HG03196 (cell line): Measurements from ENCODE around the gene TOLLIP.

ENCODE experiments used
- ATAC-seq: cut with Tn5 transposase; IDR thresholded peaks from one replicate; pipeline ENCODE4 v1.9.1; 2021; ENCODE audit not compliant: unreplicated experiment

Gene TOLLIP

DNA sequence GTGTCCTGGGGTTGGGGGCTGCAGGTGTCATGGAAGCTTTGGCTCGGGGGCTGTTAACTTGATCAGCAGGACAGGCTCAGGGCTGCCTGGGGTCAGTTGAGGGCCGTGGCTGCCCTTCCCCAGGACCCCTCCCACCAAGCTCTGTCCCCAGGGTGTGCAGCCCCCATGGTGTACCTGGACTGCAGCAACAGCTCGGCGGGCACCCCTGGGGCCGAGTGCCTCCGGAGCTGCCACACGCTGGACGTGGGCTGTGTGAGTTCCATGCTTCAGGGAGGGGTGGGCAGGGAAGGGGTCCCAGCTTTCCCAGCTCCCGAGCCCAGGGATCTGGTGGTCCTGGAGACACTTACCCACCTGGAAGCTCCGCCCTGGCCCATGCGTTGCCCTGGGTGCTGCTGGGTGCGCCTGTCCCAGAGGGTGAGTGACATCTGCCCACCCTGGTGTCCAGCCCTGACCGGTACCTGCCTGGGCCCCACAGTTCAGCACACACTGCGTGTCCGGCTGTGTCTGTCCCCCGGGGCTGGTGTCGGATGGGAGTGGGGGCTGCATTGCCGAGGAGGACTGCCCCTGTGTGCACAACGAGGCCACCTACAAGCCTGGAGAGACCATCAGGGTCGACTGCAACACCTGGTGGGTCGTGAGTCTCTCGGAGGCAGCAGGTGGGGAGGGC, 75.2 kb downstream of the TOLLIP start:
- no peak for ATAC-seq

DNA sequence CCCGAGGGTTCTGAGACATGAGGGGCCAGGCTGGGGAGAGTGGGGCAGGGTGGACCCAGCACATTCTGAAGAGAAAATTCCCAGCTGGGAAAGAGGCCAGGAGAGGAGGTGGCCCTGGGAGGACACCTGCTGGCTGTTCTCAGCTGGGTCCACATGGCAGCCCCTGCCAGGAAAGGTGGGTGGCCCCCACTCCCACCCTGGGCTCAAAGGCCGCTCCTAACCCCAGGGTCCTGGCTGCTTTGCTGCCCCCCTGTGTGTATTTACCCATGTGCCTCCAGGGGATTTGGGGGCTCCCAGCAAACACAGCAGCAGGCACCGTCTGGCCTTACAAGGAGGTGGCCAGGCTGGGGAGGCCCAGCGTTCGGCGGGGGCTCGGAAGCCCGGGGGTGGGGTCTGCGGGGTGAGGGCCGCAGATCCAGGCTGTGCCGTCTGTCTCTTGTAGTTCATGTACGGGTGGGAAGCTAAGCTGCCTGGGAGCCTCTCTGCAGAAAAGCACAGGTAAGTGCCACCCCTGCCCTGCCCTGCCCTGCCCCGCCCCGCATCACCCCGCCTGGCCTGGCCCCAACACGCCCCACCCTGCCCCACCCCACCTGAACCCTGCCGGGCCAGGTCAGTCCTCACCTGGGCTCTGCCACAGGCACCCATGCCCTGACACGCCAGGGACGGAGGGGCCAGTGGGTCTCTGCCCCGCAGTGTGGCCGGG, 75.9 kb downstream of the TOLLIP start:
- ATAC-seq = no peak

DNA sequence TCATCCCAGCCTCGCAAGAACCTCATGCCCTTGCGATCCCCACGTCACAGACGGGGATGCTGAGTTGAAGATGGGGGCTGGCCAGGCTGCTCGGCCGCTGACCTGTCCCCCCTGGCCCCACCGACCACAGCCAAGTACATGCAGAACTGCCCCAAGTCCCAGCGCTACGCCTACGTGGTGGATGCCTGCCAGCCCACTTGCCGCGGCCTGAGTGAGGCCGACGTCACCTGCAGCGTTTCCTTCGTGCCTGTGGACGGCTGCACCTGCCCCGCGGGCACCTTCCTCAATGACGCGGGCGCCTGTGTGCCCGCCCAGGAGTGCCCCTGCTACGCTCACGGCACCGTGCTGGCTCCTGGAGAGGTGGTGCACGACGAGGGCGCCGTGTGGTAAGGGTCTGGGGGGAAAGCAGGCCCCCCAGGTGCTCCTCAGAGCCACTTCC, 76.5 kb downstream of the TOLLIP start:
- no peak for ATAC-seq

DNA sequence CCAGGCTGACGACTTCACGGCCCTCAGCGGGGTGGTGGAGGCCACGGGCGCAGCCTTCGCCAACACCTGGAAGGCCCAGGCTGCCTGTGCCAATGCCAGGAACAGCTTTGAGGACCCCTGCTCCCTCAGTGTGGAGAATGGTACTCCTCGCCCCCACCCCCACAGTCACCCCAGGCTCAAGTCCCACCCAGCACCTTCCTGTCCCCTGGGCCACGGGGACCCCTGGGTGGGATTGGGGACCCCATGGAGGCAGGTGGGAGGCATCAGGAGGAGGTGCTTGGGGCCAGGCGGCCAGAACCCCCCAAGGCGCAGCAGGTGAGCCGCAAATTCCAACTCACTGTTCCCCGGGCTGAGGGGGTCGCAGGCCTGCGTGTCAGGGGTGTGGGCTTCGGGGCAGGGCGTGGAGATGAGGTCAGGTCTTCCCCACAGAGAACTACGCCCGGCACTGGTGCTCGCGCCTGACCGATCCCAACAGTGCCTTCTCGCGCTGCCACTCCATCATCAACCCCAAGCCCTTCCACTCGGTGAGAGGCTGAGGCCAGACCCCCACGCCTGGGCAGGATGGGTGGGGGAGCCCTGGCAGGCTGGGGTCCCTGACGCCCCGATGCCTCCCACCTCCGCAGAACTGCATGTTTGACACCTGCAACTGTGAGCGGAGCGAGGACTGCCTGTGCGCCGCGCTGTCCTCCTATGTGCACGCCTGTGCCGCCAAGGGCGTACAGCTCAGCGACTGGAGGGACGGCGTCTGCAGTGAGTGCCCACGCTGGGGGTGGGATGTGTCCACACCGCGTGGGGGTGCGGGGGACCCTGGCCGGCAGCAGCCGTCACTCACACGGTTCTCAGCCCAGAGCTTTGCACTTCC, 77.2 kb downstream of the TOLLIP start:
- ATAC-seq = no peak

DNA sequence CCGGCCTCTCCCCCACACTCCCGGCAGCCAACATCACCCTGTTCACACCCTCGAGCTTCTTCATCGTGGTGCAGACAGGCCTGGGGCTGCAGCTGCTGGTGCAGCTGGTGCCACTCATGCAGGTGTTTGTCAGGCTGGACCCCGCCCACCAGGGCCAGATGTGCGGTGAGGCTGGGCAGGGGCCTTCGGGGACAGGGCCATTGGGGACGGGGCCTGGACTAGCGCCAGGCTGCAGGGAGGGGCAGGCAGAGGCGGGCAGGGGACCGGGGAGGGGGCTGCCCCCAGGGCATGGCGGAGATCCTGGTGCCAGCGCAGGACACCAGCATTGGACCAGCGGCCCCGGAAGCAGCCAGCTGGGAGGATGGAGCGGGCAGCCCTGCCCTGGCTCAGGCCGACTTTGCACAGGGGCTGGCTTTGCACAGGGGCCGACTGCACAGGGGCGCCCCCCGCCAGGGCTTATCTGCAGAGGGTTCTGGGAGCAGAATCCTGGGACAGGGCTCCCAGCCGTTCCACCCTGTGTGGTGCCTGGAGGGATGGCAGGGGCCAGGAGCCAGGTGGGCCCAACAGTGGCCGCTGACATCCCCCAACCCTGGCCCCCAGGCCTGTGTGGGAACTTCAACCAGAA, 77.9 kb downstream of the TOLLIP start:
- no peak for ATAC-seq

DNA sequence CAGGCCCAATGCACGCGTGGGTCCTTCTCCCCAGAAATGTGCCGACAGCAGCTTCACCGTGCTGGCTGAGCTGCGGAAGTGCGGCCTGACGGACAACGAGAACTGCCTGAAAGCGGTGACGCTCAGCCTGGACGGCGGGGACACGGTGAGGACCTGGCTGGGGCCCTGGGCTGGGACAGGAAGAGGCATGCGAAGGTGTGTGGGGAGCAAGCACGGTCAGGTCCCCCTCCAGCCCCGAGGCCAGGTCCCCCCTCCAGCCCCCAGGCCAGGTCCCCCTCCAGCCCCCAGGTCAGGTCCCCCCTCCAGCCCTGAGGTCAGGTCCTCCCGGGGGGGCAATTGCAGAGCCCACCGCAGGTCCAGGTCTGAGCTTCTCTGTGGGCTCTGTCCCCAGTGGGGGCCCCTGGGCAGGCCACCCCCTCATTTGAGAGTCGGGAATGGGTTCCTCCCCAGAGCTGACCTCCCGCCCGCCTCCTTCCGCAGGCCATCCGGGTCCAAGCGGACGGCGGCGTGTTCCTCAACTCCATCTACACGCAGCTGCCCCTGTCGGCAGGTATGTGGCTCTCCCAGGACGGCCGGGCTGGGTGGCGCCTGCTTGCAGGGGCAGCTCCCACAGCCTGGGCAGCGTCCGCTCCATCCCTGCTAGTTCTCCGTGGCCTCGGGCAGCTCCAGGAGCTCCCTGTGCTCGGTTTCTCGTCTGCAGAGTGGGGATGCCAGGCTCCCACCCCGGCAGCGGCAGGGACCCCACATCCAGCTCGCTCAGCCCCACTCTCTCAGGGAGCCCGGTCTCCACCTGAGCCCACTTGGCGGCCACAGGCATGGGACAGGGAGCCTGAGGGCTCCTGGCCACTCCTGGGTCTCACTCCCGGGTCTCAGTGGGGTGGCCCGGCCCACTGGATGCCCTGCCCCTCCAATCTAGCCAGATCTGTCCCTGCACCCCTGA, 78.7 kb downstream of the TOLLIP start:
- ATAC-seq = no peak

GRCh38 chr11:1230121-1230455, 79.3 kb downstream of the TOLLIP start:
- no peak for ATAC-seq

DNA sequence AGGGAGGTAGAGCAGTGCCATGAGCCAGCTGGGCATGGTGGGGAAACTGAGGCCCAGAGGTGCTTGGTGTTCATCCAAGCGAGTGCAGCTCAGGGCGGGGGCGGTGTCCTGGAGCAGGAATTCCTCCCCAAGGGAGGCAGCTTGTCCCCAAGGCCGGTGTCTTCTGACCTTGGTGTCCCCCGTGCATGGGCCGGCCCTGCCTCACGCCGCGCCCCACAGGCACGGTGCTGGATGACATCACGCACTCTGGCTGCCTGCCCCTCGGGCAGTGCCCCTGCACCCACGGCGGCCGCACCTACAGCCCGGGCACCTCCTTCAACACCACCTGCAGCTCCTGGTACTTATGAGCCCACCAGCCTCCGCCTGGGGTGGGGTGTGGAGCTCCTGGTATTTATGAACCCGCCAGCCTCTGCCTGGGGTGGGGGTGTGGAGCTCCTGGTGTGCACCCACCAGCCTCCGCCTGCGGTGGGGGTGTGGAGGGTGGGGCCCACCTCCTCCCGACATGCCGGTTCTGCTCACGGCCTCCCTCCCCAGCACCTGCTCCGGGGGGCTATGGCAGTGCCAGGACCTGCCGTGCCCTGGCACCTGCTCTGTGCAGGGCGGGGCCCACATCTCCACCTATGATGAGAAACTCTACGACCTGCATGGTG, 79.8 kb downstream of the TOLLIP start:
- no peak for ATAC-seq

GRCh38 chr11:1228921-1229451, 80.4 kb downstream of the TOLLIP start:
- no peak for ATAC-seq

GRCh38 chr11:1228101-1228821, 81.2 kb downstream of the TOLLIP start:
- ATAC-seq = no peak

DNA sequence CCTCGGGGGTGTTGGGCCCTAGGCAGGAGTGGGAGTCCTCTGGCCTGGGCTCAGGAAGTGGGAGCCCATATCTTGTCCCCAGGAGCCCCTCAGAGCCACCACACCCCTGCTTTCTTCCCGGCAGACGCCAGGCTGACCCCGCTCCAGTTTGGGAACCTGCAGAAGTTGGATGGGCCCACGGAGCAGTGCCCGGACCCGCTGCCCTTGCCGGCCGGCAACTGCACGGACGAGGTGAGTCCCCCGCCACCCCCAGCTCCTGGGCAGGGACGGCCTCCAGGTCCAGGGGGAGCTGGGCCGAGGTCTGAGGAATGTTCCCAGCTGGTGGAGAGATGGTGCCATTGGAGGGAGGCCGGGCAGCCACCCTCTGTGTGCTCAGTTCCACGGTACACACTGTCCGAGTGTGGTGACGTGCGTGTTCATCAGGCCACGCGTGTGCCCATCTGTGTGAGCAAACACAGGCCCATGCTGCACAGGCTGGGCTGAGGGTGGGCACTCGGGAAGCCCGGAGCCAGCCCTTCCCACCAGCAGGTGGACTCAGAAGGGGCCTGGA, 81.8 kb downstream of the TOLLIP start:
- no peak for ATAC-seq

DNA sequence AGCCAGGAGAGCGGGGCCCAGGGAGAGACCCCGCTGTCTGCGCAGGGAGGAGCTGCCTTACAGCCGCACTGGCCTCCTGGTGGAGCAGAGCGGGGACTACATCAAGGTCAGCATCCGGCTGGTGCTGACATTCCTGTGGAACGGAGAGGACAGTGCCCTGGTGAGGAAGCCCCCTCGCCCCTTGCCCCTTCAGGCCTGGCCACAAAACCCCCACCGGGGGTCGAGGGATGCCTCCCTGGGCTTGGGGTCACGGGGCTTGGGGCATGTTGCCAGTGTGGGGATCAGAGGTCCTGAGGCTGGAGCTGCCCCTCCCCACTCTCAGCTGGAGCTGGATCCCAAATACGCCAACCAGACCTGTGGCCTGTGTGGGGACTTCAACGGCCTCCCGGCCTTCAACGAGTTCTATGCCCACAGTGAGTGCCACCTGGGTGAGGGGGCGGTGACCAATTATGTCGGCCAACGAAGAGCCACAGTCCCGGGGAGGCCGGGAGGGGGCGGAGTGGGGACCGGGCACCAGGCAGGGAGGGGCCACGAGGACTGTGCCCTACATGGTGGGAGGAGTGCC, 82.4 kb downstream of the TOLLIP start:
- no peak for ATAC-seq

- ATAC-seq = no peak
Measured at GRCh38 chr11:1226226-1226985, 83.0 kb downstream of the TOLLIP start.

DNA sequence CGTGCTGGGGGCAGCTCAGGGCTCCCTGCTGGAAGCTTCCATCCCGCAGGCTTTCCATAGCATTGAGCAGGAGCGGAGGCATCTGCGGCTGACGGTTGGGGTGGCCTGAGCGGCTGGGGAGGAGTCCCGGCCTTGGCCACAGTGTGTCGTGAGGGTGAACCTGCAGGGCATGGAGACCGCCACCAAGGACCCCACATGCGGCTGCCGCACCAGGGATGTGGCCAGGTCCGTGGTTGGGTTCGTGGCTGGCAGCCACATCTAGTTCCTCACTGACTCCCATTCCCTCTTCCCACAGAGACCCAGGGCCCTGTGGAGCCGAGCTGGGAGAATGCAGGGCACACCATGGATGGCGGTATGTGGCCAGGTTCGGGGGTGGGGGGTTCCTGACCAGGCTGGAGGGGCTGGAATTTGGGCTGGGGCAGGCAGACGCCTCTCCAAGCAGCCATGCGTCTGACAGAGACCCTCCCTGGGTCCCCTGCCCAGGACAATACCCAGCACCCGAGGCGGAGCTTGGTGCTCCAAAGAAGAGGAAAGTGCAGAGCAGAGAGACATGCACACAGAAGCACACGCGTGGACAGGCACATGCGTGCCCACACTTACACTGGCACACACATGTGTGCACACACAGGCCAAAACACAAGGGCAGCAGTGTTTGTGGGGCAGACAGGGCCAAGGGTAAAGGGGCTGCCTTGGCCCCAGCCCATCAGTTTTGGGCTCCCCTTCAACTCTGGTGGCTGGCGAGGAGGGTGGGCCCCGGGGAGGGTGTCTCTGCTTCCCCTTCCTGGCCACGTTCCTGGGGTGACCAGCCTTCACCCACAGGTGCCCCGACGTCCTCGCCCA, 83.8 kb downstream of the TOLLIP start:
- ATAC-seq = no peak

- no peak for ATAC-seq
Measured at GRCh38 chr11:1224491-1225385, 84.7 kb downstream of the TOLLIP start.
